Mucosa of descending colon (tissue), 3 donors: Measurements from ENCODE around the gene LPCAT2. TPM values are rescaled to one million over a fixed set of nuclear protein-coding genes. Genes with fewer than 3 reads are reported as not detected.

Source experiments
- ATAC-seq: fragments of 200-7000 bp; cut with Tn5 transposase; one replicate; pipeline ENCODE4 v1.9.1; 2020; ENCODE audit warnings: mild to moderate bottlenecking, moderate library complexity
- DNase-seq, 3 donors: peaks; one replicate each; pipeline ENCODE4 v3.0.0-alpha.2; 2020
- H3K36me3 ChIP-seq: fragments of 200-600 bp; one replicate; pipeline ENCODE4 v1.8.0; 2021; ENCODE audit warnings: low read depth, mild to moderate bottlenecking
- H3K4me1 ChIP-seq: fragments of 200-600 bp; one replicate; pipeline ENCODE4 v1.8.0; 2021; ENCODE audit warnings: low read depth, mild to moderate bottlenecking
- H3K4me3 ChIP-seq: fragments of 200-600 bp; one replicate; pipeline ENCODE4 v1.8.0; 2021; ENCODE audit warnings: mild to moderate bottlenecking
- H3K9me3 ChIP-seq: fragments of 200-600 bp; one replicate; pipeline ENCODE4 v1.8.0; 2021; ENCODE audit warnings: mild to moderate bottlenecking
- intact Hi-C, 2 donors: fragments of 100-400 bp; cut with DNase I in 1 of 2; cut with micrococcal nuclease in 1 of 2; formaldehyde crosslinking; loops; one replicate each; pipeline versions ENCODE4 v1.11.0 to v1.11.1; 2022; cut with DNase I, micrococcal nuclease
- total RNA-seq, 3 donors: library from RNA; stranded (reverse); fragmentation: NEBNext Ultra II Directional in 2 of 3; extraction: Animal tissue kit (Norgen Biotek cat#: 25700) in 2 of 3; gene quantifications; one replicate each; pipeline versions ENCODE4 v1.2.1 to v1.2.4, GENCODE V29; 2021 to 2023
- TF ChIP-seq, protein P1 (sequence below): fragments of 200-600 bp; IDR thresholded peaks from one replicate; pipeline ENCODE4 v1.8.0; 2022; ENCODE audit warnings: antibody characterized with exemption, mild to moderate bottlenecking
- donor health status: DM: no; HTN: no; CAD: no; lungs with moderate emphysema.
- donor health status: DM: no; HTN: no; CAD: no.
- donor health status: DM: no; HTN: yes; CAD: no.

Gene LPCAT2
- total RNA-seq, 3 donors from 2014 or later, result 11.3 to 22.1 (median 13.8) TPM

DNA sequence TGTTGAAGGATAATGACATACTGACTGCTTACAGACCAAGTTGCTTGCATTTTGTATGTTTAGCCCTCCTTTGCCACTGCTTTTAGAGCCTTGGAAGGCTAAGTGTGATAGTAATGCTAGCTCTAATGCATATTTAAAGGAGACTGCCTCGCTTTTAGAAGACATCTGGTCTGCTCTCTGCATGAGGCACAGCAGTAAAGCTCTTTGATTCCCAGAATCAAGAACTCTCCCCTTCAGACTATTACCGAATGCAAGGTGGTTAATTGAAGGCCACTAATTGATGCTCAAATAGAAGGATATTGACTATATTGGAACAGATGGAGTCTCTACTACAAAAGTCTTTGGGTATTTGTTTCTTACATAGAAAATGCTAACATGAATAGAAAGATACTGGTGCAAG is 76.8 kb downstream of the LPCAT2 start:
- H3K4me3 ChIP-seq, result no peak overlapping the region
- intact Hi-C loops, result no loop called here
- no peaks in the 10 kb centered on the region for H3K9me3 ChIP-seq
- ATAC-seq (no peak), DNase-seq (no peak)
- H3K36me3 ChIP-seq, result no peaks in the 10 kb centered on the region
- H3K4me1 ChIP-seq, result no peaks in the 10 kb centered on the region
- TF ChIP-seq, protein P1, sequence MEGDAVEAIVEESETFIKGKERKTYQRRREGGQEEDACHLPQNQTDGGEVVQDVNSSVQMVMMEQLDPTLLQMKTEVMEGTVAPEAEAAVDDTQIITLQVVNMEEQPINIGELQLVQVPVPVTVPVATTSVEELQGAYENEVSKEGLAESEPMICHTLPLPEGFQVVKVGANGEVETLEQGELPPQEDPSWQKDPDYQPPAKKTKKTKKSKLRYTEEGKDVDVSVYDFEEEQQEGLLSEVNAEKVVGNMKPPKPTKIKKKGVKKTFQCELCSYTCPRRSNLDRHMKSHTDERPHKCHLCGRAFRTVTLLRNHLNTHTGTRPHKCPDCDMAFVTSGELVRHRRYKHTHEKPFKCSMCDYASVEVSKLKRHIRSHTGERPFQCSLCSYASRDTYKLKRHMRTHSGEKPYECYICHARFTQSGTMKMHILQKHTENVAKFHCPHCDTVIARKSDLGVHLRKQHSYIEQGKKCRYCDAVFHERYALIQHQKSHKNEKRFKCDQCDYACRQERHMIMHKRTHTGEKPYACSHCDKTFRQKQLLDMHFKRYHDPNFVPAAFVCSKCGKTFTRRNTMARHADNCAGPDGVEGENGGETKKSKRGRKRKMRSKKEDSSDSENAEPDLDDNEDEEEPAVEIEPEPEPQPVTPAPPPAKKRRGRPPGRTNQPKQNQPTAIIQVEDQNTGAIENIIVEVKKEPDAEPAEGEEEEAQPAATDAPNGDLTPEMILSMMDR, result no peak

DNA sequence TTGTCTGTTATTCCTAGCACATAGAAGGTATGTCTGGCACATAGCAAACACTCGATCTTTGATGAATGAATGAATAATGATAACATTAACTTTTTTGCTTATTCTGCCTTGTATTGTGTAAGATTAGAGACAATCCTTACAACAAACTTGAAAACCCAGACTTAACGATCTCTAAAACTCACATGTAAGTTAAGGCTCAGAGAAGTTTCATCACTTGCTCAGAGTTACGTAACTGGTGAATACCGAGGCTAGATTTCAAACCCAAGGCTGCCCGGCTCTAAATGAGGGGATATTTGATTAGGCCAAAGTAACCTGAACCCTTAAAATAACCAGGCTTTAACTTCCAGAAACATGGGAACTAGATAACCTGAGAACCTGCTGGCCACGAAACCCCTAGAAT is 79.9 kb downstream of the LPCAT2 start:
- no peak for DNase-seq
- TF ChIP-seq, protein P1, result no peak
- Histone ChIP-seq H3K4me1 (no peaks in the 10 kb centered on the region), H3K36me3 (no peaks in the 10 kb centered on the region), H3K9me3 (no peaks in the 10 kb centered on the region), H3K4me3 (no peak overlapping the region)
- no peak for ATAC-seq
- intact Hi-C loops, result no loop called here

DNA sequence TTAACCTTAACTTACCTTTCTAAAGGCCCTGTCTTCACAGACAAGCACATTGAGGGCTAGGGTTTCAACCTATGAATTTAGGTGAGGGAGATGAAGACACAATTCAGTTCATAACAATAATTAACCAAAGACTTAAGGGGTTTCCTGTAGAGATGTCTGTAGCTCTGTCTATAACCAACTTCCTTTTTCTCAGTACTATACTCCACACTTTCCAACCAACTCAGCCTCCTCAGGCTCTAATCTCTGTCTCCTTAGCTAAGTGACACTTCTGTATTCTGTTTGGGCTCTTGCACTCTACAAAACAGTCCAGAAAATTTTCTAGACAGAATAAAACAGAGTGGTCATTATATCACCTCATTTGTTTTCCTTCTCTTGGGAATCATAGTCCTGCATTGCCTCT is 83.4 kb downstream of the LPCAT2 start:
- TF ChIP-seq, protein P1, result no peak
- Histone ChIP-seq H3K4me1 (no peaks in the 10 kb centered on the region), H3K9me3 (no peaks in the 10 kb centered on the region), H3K4me3 (no peak overlapping the region), H3K36me3 (no peaks in the 10 kb centered on the region)
- DNase-seq (no peak), ATAC-seq (no peak)
- intact Hi-C loops, result no loop called here

DNA sequence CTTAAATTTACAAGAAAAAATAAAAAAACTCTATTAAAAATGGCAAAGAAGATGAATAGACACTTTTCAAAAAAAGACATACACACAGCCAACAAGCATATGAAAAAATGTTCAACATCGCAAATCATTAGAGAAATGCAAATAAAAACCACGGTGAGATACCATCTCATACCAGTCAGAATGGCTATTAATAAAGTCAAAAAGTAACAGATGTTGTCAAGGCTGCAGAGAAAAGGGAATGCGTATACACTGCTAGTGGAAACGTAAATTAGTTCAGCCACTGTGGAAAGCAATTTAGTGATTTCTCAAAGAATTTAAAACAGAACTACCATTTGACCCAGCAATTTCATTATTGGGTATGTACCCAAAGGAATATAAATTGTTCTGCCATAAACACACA is 89.1 kb downstream of the LPCAT2 start:
- ATAC-seq (no peak), DNase-seq (no peak)
- no peaks in the 10 kb centered on the region for H3K9me3 ChIP-seq
- H3K4me3 ChIP-seq, result no peak overlapping the region
- TF ChIP-seq, protein P1, result no peak
- intact Hi-C loops, result no loop called here
- no peaks in the 10 kb centered on the region for H3K36me3 ChIP-seq
- no peaks in the 10 kb centered on the region for H3K4me1 ChIP-seq

DNA sequence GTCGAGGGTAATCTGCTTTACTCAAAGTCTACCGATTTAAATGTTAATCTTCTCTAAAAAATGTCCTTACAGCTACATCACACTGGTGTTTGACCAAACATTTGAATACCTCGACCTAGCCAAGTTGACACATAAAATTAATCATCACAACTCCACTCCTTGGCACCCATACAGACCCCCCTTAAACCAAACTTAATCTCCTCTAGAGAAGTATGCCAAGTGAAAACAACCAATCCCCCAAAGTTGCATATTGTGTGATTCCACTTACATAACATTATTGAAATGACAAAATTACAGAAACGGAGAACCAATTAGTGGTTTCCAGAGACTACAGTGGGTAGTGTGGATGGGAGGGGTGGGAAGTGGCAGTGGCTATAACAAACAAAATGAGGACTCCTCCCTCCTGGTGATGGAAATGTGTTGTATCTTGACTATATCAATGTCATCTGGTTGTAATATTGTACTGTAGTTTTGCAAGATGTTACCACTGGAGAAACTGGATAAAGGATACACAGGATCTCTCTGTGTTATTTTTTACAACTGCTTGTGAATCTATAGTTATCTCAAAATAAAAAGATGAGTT is 97.0 kb downstream of the LPCAT2 start:
- ATAC-seq, result no peak
- Histone ChIP-seq H3K36me3 (no peaks in the 10 kb centered on the region), H3K4me1 (no peaks in the 10 kb centered on the region), H3K4me3 (no peak overlapping the region), H3K9me3 (no peaks in the 10 kb centered on the region)
- intact Hi-C loops, result no loop called here
- TF ChIP-seq, protein P1, result no peak
- no peak for DNase-seq
